HG03558 (cell line): Measurements from ENCODE around the gene CREB3L2.
A peak's percentile ranks its signal among the peaks of the same experiment; 100 is the strongest.

Source experiments
- ATAC-seq: cut with Tn5 transposase; IDR thresholded peaks from one replicate; pipeline ENCODE4 v1.9.1; 2021; ENCODE audit warnings: moderate number of reproducible peaks; ENCODE audit not compliant: unreplicated experiment; ENCODE audit errors: extremely low read depth

The CREB3L2 gene

GRCh38 chr7:137881607-137882260 is 120.2 kb downstream of the CREB3L2 start:
- no peak for ATAC-seq

- no peak for ATAC-seq
Observed at GRCh38 chr7:137880432-137880831, 121.5 kb downstream of the CREB3L2 start.

GRCh38 chr7:137879357-137880158 is 122.3 kb downstream of the CREB3L2 start:
- ATAC-seq = peak; percentile 51

GRCh38 chr7:137878333-137878961 is 123.4 kb downstream of the CREB3L2 start:
- no peak for ATAC-seq

GRCh38 chr7:137877027-137877675 is 124.7 kb downstream of the CREB3L2 start:
- ATAC-seq = no peak

GRCh38 chr7:137875746-137876145 is 126.1 kb downstream of the CREB3L2 start:
- no peak for ATAC-seq

GRCh38 chr7:137873979-137874777 is 127.7 kb downstream of the CREB3L2 start:
- ATAC-seq = no peak

GRCh38 chr7:137873524-137873923 is 128.4 kb downstream of the CREB3L2 start:
- no peak for ATAC-seq

- ATAC-seq = no peak
Observed at GRCh38 chr7:137871170-137871915, 130.5 kb downstream of the CREB3L2 start.

- ATAC-seq = no peak
Observed at GRCh38 chr7:137870684-137871083, 131.2 kb downstream of the CREB3L2 start.

GRCh38 chr7:137870078-137870477 is 131.8 kb downstream of the CREB3L2 start:
- ATAC-seq = no peak

- ATAC-seq = no peak
Observed at GRCh38 chr7:137869260-137869659, 132.6 kb downstream of the CREB3L2 start.

GRCh38 chr7:137867289-137867688 is 134.6 kb downstream of the CREB3L2 start:
- ATAC-seq = no peak

GRCh38 chr7:137865764-137866163 is 136.1 kb downstream of the CREB3L2 start:
- no peak for ATAC-seq

- ATAC-seq = no peak
Observed at GRCh38 chr7:137862964-137863363, 138.9 kb downstream of the CREB3L2 start.

GRCh38 chr7:137862358-137862757 is 139.5 kb downstream of the CREB3L2 start:
- no peak for ATAC-seq

- no peak for ATAC-seq
Observed at GRCh38 chr7:137860542-137860941, 141.3 kb downstream of the CREB3L2 start.

GRCh38 chr7:137853053-137853452 is 148.8 kb downstream of the CREB3L2 start:
- no peak for ATAC-seq

- ATAC-seq = no peak
Observed at GRCh38 chr7:137852108-137852507, 149.8 kb downstream of the CREB3L2 start.
